HUES48 (cell line): ENCODE results near the gene PKP3.
"Not testable (repeated sequence)": the region's sequence is repeated elsewhere in the genome, so short reads cannot be mapped to it uniquely, and the experiment has no call there.

Experiments
- H3K27ac ChIP-seq: one replicate; pipeline ENCODE4 v1.7.0; 2013; ENCODE audit warnings: low read depth, low read length, inconsistent platforms
- H3K27me3 ChIP-seq: 2 replicates; pipeline ENCODE4 v1.6.1; 2013; ENCODE audit warnings: mild to moderate bottlenecking, low read length; ENCODE audit not compliant: control insufficient read depth, insufficient read depth
- H3K36me3 ChIP-seq: 2 replicates; pipeline ENCODE4 v1.6.1; 2013; ENCODE audit warnings: low read length; ENCODE audit not compliant: control insufficient read depth, insufficient read depth
- H3K4me1 ChIP-seq: 2 replicates; pipeline ENCODE4 v1.6.1; 2013; ENCODE audit warnings: mild to moderate bottlenecking, low read length; ENCODE audit not compliant: control insufficient read depth, insufficient read depth
- H3K4me3 ChIP-seq: 2 replicates; pipeline ENCODE4 v1.5.1; 2013; ENCODE audit warnings: mild to moderate bottlenecking, low read depth, low read length
- H3K9ac ChIP-seq: 2 replicates; pipeline ENCODE4 v1.6.1; 2013; ENCODE audit warnings: mild to moderate bottlenecking, low read depth, low read length, moderate library complexity
- H3K9me3 ChIP-seq: 2 replicates; pipeline ENCODE4 v1.6.1; 2013; ENCODE audit warnings: low read length; ENCODE audit not compliant: control insufficient read depth, insufficient read depth

The PKP3 gene

GRCh38 chr11:355581-356458 is 38.2 kb upstream of the PKP3 start:
- H3K27ac ChIP-seq = peak overlapping the region; percentile 90

DNA sequence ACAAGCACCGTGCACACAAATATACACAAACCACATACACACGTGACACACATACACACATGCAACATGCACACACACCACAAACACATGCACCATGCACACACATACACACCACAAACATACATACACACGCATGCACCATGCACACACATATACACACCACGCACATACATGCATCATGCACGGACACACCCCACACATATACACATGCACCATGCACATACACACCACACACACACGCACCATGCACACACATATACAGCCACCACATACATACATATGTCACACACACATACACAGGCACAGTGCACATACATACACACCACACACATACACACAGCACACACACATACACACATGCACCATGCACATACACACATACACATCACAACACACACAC is 37.4 kb upstream of the PKP3 start:
- Histone ChIP-seq H3K27ac (no peak overlapping the region), H3K36me3 (no peaks in the 10 kb centered on the region), H3K4me1 (peaks cover 14% of the 10 kb centered on the region), H3K27me3 (no peaks in the 10 kb centered on the region), H3K4me3 (no peak overlapping the region), H3K9me3 (peaks cover 6% of the 10 kb centered on the region; the same call in 1 of the 2 replicates), H3K9ac (no peak overlapping the region)

More at GRCh38 chr11:355581-356458, 38.2 kb upstream of the PKP3 start:
- Histone ChIP-seq H3K27me3 (no peaks in the 10 kb centered on the region), H3K9me3 (peaks cover 2% of the 10 kb centered on the region; the same call in 1 of the 2 replicates), H3K4me1 (peaks cover 15% of the 10 kb centered on the region), H3K9ac (peak overlapping the region; percentile 47), H3K36me3 (no peaks in the 10 kb centered on the region), H3K4me3 (peak overlapping the region; percentile 40; the same call in 1 of the 2 replicates)

GRCh38 chr11:357582-357981 is 36.4 kb upstream of the PKP3 start:
- Histone ChIP-seq H3K9ac (no peak overlapping the region), H3K27me3 (no peaks in the 10 kb centered on the region), H3K36me3 (no peaks in the 10 kb centered on the region), H3K4me3 (no peak overlapping the region), H3K9me3 (peaks cover 6% of the 10 kb centered on the region; the same call in 1 of the 2 replicates), H3K4me1 (peaks cover 14% of the 10 kb centered on the region), H3K27ac (no peak overlapping the region)

DNA sequence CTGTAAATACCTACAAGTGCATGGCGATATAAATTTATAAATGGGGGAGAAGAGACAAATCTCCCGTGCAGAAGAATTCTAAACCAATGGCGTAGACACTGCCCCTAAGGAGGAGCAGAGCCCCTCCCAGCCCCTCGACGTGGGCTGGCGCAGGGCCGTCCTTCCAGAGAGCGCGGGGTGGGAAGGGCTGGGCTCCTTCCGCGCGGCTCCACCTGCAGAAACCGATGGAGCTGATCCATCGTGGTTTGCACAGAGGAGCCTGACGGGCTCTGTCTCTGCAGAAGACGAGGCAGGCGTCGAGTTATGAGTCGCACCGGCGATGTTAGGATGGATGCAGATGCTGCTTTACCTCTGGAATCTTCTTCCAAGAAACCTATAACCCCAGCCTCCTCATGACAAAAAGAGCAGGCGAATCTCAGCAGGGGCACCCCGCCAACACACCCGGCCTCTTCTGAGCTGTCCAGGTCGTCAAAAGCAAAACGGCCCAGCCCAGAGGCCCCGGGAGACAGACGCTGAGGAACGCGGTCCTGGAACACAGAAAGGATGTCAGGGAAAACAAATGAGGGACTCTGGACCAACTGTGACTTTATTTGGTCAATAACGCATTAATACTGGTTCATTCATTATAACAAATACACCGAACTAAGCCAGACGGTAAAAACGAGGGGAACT is 35.7 kb upstream of the PKP3 start:
- Histone ChIP-seq H3K4me1 (peaks cover 14% of the 10 kb centered on the region), H3K27ac (no peak overlapping the region), H3K9ac (no peak overlapping the region), H3K36me3 (no peaks in the 10 kb centered on the region), H3K4me3 (no peak overlapping the region), H3K9me3 (peaks cover 6% of the 10 kb centered on the region; the same call in 1 of the 2 replicates), H3K27me3 (no peaks in the 10 kb centered on the region)

DNA sequence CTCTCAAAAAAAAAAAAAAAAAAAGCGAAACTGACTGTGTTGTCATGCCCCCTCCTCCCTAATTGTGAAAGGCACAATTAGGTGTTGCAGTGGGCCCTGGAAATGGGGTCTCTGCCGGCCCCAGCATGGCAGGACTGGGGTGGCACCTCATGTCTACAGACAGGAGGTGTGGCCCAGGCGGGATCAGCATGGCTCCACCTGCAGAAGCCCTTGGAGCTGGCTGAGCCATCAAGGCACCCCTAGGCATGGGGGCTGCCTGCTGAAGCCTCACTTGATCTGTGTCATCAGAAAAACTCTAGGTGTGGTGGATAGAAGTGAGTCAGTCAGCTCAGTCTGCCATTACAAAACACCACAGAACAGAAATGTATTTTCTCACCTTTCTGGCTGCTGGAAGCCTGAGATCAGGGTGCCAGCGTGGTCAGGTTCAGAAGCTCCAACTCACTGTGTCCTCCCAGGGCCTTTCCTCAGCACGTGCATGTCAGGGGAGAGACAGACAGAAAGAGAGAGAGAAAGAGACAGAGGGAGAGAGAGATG is 34.8 kb upstream of the PKP3 start:
- peaks cover 7% of the 10 kb centered on the region for H3K4me1 ChIP-seq
- H3K36me3 ChIP-seq = no peaks in the 10 kb centered on the region
- peaks cover 6% of the 10 kb centered on the region; the same call in 1 of the 2 replicates for H3K9me3 ChIP-seq
- no peaks in the 10 kb centered on the region for H3K27me3 ChIP-seq
- no peak overlapping the region for H3K27ac ChIP-seq
- H3K9ac ChIP-seq = no peak overlapping the region
- H3K4me3 ChIP-seq = no peak overlapping the region

- peaks cover 2% of the 10 kb centered on the region for H3K4me1 ChIP-seq
These were observed 33.4 kb upstream of the PKP3 start for GRCh38 chr11:360326-361280.

GRCh38 chr11:362642-363442 is 31.2 kb upstream of the PKP3 start:
- Histone ChIP-seq H3K4me1 (peaks cover under 1% of the 10 kb centered on the region; the same call in 1 of the 2 replicates), H3K9me3 (peaks cover 6% of the 10 kb centered on the region; the same call in 1 of the 2 replicates), H3K9ac (no peak overlapping the region), H3K27ac (no peak overlapping the region), H3K4me3 (no peak overlapping the region), H3K36me3 (no peaks in the 10 kb centered on the region), H3K27me3 (no peaks in the 10 kb centered on the region)

More at GRCh38 chr11:360326-361280, 33.4 kb upstream of the PKP3 start:
- no peak overlapping the region for H3K27ac ChIP-seq
- no peaks in the 10 kb centered on the region for H3K27me3 ChIP-seq
- H3K9ac ChIP-seq = no peak overlapping the region
- no peak overlapping the region for H3K4me3 ChIP-seq
- peaks cover 6% of the 10 kb centered on the region; the same call in 1 of the 2 replicates for H3K9me3 ChIP-seq
- H3K36me3 ChIP-seq = no peaks in the 10 kb centered on the region

- H3K36me3 ChIP-seq, H3K4me3 ChIP-seq, H3K27me3 ChIP-seq, H3K27ac ChIP-seq, H3K9me3 ChIP-seq, H3K4me1 ChIP-seq, H3K9ac ChIP-seq: not testable (repeated sequence)
These were observed 30.6 kb upstream of the PKP3 start for GRCh38 chr11:363443-363805.

DNA sequence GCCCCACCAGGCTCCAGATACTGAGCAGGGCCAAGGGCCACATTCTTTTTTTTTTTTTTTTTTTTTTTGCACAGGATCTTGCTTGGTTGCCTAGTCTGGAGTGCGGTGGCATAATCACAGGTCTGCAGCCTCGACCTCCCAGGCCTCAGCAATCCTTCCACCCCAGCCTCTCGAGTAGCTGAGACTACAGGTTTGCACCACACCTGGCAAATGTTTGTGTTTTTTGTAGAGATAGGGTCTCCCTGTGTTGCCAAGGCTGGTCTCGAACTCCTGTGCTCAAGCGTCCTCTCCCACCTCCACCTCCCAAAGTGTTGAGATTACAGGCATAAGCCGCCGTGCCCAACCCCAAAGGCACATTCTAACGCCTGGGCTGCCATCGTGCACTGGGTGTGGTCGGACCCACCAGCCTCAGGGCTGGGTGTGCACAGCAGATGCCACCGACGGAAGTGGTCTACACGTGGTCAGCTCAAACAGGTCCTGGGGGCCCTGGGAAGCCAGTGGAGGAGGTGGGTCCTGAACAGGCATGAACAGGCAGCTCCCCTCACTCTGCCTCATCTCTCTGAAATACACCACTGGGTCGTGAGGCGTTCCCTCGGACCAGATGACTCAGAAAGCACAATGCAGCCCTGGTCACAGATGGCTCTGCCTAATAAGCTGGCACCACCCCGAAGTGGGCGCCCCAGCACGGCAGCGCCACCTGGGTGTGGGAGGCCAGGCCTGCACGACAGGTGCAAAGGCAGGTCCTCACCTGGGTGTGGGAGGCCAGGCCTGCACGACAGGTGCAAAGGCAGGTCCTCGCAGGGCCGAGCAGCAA is 29.9 kb upstream of the PKP3 start:
- peaks cover 8% of the 10 kb centered on the region for H3K4me1 ChIP-seq
- no peak overlapping the region for H3K27ac ChIP-seq
- no peaks in the 10 kb centered on the region for H3K36me3 ChIP-seq
- H3K9me3 ChIP-seq = peaks cover 6% of the 10 kb centered on the region; the same call in 1 of the 2 replicates
- H3K4me3 ChIP-seq = no peak overlapping the region
- H3K9ac ChIP-seq = no peak overlapping the region
- no peaks in the 10 kb centered on the region for H3K27me3 ChIP-seq
